HK-2 (cell line): ENCODE measurements around the gene USP40.

Experiments used
- DNase-seq: peaks from one replicate; pipeline ENCODE4 v3.0.0-alpha.2; 2018; ENCODE audit not compliant: unreplicated experiment

The USP40 gene

DNA sequence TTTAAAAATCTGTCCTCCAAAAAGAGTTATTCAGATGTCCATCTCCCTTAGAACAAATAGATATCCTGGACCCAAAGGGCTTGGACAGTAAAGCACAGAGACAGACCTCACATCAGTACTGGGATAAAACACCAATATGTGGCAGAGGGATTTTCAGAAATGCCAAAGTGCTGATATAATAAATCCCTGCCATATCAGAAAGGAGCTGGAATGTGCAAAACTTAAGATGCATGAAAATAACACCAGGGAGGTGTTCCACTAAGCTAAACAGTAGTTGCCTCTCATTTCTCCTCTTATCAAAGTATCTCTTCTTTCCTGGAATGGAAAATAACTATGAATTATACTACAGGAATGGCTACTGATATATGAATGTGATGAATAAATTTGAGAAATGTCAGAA, 13.2 kb downstream of the USP40 start:
- no peak for DNase-seq

DNA sequence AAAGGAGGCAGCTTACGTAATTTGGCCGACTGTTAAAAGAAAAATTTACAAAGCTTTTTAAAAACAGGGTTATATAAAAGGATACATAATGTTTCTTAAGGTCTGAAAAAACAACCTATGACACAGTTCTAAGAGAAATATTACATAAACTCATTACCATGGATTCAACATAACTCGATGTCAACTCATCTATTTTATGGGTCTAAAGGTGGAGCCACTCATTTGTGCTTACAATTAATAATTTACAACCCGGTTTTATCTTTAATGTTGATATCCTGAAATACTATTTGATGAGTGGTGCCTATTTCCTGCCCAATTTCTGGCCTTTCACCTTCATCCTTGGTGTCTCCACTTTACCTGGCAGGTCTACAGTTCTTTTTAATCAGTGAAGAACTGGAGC, 15.1 kb downstream of the USP40 start:
- DNase-seq = no peak

DNA sequence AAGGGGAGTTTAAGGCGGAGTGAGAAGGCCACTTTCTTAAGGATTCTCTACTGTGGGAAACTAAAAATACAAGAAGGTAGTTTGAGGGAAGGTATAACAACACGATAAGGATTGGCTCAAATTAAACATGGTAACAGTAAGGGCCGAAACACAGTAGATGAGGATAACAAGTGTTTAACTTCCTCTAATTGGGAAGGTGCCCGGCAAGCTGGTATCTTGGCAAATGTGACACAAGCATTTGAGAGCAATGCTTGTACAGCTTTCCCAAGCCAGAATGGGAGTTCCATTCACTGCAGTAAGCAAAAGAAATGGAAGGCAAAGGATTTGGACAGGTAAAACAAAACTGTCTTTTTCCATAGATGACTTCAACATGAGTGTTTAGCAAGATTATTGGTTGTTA, 19.8 kb downstream of the USP40 start:
- no peak for DNase-seq

DNA sequence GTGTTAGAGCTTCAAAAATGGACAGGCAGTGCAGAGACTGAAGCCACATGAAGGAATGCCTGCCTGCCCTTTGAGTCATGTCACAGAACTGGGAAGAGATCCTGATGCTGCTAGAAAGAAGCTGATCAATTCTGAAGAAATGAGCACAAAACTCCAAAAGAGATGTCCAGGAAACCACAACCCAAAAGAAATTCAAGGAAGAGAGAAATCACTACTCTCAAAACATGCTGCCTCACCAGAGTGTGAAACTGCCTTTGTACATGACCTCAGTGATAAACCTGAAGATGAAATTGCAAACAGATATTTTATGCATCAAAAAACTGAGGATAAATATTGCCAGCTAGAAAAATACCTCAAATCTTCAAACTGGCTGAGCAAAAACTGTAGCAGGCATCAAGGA, 20.5 kb downstream of the USP40 start:
- no peak for DNase-seq

DNA sequence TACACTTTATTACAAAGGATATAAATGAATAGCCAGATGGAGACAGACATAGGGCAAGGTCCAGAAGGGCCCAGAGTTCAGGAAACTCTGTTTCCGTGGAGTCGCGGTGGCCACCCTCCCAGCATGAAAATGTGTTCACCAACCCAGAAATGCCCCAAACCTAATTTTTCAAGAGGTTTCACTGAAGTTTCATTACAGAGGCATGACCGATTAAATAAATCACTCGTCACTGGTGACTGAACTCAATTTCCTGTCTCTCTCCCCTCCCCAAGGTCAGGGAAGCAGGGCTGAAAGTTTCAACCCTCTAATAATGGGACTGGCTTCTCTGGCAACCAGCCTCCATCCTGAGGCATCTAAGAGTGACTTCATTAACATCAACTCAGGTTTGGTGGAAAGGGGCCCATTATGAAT, 22.4 kb downstream of the USP40 start:
- DNase-seq = no peak

DNA sequence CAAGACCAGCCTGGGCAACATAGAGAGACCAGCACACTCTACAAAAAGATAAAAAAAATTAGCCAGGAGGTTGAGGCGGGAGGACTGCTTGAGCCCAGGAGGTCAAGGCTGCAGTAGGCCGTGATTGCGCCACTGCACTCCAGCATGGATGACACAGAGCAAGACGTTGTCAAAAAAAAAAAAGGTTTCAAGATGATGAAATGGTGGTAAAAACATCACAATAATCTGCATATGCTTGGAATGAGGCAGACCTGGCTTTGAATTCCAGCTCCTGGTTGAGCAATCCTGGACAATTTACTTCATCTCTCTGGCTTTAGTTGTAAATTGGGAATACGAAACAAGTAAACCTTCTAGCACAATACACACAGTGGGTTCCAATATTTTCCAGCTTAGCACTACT, 24.1 kb downstream of the USP40 start:
- DNase-seq = no peak

DNA sequence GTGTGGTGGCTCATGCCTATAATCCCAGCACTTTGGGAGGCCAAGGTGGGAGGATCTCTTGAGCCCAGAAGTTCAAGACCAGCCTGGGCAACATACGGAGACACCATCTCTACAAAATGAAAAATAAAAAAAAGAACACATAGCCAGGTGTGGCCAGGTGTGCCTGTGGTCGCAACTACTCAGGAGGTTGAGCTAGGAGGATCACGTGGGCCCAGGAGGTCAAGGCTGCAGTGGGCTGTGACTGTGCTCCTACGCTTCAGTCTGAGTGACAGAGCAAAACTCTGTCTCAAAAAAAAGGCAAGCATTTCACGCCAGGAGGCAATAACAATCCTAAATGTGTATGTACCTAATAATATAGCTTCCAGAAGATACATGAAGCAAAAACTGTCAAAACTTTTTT, 27.8 kb downstream of the USP40 start:
- DNase-seq = no peak

DNA sequence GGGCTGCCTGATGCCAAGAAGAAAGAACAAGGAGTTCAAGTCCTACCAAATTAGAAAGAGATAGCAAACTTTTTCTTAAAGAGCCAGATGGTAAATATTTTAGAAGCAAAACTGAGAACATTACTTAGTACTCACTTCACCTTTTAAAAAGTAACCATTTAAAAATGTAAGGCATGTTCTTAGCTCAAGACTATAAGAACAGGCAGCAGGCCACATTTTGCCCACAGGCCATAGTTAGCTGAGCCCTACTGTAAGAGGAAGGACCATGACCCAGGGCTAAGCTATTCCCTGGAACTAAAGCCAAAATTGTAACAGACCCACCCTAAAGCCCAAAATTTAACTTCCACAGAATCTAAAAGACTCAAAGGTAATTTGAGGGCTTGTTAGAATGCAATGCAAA, 31.3 kb downstream of the USP40 start:
- DNase-seq = no peak

DNA sequence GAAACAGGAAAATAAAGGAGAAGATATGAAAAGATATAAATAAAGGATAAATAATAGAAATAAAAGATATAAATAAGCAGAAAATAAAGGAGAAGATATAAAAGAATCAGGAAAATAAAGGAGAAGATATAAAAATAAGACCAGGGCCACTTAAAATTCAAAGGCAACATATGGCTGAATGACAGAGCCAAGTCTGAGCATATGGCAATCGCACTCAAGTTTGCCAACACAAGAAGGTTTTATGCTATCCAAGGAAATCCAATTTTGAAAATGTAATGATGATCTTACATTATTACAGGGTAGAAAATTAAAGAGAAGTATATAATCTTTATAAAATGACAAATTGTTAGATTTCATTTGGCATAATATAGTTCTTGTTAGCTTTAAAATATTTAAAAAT, 33.6 kb downstream of the USP40 start:
- no peak for DNase-seq

DNA sequence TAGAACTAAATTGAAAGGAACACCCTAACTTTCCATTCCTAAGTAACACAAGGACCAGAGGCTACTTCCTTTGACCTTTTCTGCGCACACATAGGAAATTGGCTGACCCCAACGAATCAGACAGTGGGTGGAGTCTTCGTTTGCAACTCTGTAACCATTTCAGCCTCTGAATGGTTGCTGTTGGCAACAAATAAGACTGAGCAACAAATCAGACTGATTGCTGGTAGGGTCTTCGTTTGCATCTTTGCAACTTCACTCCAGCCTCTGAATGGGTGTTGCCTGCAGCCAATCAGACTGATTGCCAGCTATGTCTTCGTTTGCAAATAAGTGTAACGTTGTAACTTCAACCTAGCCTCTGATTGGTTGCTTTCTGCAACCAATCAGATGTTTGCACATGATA, 34.6 kb downstream of the USP40 start:
- DNase-seq = no peak

DNA sequence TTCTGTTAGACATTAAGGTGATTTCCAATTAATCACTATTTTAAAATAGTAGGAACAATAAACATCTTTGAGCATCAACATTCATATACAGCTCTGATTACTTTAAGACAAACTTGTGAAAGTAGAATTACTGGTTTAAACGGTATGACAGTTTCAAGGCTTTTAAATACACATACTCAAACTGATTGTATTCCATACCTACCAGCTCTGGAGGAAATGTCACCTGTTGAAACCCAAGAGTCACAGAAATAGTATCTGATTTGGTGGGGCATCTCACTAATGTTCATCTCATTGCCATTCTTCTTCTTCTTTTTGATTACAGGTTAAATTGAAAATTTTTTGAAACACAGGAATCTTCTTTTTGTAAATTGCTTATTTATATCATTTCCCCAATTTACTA, 36.2 kb downstream of the USP40 start:
- no peak for DNase-seq

DNA sequence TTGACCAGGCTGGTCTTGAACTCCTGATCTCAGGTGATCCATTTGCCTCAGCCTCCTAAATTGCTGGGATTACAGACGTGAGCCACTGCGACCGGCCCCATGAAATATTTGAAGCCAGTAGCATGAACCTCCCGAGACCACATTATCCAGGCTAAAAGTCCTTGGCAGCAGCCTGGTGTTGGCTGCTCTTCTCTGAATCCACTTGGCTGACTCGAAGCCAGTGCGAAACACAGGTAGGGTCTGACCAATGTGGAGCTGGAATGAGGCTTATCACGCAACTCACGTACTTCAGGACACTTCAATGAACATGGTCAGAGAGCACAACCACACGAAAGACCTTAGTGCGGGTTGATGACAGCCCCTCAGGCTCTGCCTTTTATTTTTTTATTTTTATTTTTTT, 38.4 kb downstream of the USP40 start:
- no peak for DNase-seq

DNA sequence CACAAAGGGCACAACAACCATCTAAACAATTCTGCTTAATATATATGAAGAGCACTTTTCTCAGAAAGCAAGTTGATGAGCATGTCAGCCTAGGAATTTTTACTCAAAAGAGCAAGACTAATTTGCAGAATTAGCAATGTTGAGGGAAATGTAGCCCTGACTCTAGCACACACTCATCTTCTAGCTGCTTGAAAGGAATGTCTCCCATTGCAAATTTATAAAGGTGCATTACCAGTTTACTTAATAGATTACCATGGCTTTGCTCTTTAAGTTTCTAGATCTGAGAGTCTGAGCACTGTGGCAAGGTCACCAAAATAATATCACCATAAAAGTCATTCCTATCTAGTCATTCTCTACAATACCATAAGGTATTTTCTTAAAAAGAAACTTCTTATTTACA, 40.8 kb downstream of the USP40 start:
- no peak for DNase-seq

DNA sequence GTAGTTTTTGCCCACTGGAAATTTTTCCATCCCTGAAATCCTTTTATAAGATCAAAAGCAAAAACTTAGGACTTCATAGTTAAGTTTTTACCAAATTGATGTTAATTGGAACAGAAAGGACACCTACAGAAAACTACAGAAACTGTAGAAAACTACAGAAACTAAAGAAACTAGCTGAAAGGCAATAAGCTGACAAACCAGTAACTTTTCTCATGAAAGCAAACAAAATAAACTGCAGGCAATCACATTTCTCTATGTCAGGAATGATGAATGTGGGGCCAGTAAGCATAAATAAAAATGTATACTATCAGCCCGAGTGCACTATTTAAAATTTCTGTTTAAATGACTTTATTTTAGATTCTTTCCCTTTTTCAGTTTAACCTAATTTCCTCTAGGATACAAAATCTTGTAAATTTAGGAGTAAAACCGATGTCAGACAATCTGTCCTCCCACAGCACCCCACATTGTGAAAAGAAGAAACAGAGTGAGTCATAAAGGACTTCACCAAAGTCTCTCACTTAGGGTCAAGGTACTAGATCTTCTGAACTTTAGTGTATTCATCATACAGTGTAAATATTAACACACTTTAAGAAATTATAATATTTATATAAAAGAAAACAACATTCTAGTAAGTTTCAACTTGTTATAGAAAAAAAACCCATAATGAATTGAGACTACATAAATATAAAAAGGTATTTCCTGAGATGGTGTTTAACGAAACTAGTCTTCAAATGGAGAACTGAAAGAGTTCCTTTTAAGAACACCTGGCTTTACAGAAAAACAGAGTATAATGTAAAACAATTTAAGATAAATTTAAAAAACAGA, 46.6 kb downstream of the USP40 start:
- no peak for DNase-seq

DNA sequence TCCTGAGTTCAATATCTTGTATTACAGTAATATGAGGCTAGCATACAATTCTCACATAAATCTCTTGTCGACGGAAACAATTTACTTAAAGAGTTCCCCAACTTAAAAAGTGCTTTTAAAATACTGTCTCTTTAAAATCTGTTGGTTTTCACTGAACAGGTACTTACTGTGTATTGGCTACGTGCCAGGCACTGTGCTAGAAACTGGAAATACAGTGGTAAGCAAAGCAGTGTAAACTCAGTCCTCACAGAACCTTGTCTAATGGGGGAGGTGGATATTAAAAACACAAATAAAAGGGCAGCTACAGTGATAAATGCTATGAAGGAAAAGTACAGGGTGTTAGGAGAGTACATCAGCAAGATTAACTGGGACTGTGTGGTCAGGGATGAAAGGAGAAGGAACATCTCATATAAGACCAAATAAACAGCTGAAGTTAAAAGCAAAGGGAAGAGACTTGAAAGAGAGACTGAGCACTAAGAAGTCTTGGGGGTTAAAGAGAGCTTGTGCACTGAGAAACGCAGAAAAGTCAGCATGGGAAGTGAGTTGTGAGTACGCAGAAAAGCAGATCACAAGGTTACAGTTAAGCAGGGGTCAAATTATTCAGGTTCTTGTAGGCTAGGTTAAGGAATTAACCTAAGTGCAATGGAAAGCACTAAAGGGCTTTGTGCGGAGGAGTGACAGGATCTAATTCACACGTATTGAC, 52.5 kb downstream of the USP40 start:
- no peak for DNase-seq

DNA sequence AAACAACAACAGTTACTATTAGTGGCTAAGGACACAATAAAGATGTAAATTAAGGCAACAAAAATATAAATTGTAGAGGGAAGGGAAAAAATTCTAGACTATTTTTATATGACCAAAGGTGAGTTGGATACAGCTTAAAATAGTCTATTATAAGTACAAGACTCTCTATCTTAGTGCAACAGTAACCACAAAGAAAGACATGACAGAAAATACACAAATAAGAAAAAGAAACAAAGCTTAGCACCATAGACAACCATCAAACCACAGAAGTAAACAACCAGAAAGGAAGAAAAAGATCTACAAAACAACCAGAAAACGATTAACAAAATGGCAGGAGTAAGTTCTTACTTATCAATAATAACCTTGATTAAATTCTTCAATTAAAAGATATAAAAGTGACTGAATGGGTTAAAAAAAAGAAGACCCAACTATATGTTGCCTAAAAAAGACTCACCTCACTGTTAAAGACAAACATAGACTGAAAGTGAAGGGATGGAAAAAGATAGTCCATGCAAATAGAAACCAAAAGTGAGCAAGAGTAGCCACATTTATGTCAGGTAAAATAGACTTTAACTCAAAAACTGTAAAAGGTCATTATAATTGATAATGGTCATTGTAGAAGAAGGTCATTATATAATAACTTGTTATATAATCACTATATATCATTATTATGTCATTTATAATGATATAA, 62.5 kb downstream of the USP40 start:
- DNase-seq = no peak

DNA sequence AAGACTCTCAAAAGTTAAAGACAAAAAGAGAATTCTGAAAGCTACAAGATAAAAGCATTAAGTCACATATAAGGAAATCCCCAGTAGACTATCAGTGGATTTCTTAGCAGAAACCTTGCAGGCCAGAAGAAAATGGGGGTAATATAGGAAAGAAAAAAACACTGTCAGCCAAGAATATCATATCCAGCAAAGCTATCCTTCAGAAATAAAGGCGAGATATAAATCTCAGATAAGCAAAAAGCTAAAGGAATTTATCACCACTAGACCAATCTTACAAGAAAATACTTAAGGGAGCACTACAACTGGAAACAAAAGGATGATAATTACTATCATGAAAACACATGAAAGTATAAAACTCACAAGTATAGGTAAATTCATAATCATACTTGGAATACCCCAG, 63.1 kb downstream of the USP40 start:
- no peak for DNase-seq

DNA sequence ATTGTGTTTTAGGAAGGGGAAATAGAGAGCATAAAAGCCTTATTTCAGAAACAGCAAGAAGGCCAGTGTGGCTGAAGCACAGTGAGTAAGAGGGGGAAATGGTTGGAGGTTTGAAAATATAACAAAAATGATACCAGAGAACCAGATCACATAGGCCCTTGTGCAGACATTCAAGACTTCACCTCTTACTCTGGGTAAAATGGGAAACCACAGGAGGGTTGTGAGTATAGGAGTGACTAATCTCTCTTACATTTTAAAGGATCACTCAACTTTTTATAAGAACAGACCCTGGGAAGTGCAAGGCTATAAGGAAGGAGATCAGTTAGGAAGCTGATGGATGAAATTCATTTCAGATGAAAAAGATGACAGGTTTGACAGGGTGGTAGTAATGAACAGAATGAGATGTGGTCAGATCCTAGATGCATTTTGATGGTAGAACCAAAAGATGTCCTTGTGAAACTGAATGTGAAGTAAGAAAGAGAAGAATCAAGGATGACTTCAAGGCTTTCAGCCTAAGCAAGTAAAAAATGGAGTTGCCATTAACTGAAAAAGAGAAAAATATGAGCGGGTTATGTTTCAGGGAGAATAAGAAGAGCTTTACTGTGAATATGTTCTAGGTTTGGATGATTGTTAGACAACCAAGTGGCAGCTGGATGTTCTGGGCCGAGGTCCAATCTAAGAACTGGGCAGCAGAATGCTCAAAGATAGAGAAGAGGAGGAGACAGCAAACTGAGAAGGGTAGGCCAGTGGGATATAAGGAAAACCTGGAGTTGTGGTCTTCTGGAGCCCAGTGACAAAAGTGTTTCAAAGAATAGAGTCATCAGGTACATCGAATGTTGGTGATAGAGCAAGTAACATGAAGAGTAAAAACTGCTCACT, 65.1 kb downstream of the USP40 start:
- no peak for DNase-seq

DNA sequence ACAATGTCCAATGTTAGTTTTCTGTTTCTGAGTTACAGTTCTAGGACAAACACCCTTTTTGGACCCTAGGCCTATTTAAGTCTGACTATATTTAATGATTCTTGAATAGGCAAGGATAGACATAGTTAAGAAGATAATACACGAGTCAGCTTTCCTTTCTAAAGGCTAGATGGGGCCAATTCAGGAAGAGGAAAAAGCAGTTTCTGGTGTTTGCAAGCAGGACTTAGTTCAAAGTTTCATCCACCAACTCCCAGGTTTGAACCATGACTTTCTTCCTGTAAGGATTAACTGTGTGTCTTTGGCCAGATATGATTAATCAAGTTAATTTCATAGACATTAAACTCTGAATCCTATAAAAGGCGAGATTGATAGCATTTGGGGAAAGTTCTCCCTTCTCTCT, 66.7 kb downstream of the USP40 start:
- DNase-seq = no peak

DNA sequence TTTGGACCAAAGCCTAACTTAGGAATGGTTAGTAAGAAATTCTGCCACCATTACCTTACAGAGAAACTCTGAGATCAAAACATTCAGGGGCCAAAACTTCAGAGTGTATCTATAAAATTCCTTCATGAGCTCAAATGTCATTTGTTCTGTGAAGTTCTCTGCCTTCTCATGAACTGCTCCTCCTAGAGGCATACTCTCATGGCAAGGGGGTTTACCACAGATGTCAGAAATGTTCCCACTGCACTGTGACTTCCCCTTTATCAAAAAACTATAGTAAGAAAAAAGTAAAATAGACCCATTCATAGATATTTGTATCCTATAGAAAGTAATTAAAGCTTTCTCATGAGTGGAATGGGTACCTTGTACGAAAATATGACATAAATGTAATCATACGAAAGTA, 68.5 kb downstream of the USP40 start:
- DNase-seq = no peak

DNA sequence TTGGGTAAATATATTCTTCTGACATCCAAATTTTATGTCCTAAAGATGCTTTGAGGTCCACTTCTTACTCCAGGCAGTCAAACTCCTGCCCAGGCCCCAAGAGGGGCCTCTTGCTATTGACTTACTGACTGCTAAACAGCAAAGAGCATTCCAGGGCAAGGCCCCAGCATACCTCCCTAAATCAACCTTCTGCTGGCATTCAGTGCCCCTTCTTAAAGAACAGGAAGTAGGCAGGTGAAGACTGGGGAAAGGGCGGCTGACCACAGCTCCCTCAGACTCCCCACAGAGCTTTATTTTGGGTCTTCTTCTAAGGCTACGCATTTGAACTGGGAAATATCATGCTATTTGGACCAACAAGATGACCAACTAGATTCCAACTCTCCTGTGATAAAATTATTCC, 68.9 kb downstream of the USP40 start:
- DNase-seq = no peak
